HepG2 (cell line): ENCODE results near the gene GSTK1. TPM values are rescaled to one million over a fixed set of nuclear protein-coding genes. Genes with fewer than 3 reads are reported as not detected.
A peak's percentile ranks its signal among the peaks of the same experiment; 100 is the strongest.

Experiments
- CCAR2 ChIP-seq: fragments of 200-400 bp; formaldehyde crosslinking; optimal IDR thresholded peaks from 2 replicates; pipeline ENCODE3; 2018; ENCODE audit warnings: low read depth, mild to moderate bottlenecking, low read length, moderate library complexity
- CEBPZ ChIP-seq: IDR thresholded peaks from 2 replicates; pipeline ENCODE4 v1.6.1; 2012; ENCODE audit warnings: low read length, improper control_type of control experiment
- EEA1 ChIP-seq: sonication (generic); formaldehyde crosslinking; IDR thresholded peaks from 2 replicates; pipeline ENCODE4 v1.5.1; 2020; ENCODE audit warnings: mild to moderate bottlenecking, missing genetic modification reagents, borderline replicate concordance
- IRF2 ChIP-seq: IDR thresholded peaks from 2 replicates; pipeline ENCODE4 v1.6.1; 2018; ENCODE audit warnings: missing genetic modification reagents, missing compliant biosample characterization
- KDM3A ChIP-seq: IDR thresholded peaks from 2 replicates; pipeline ENCODE4 v1.6.1; 2018; ENCODE audit warnings: low read depth, missing compliant biosample characterization
- LRRFIP1 ChIP-seq: sonication (generic); formaldehyde crosslinking; conservative IDR thresholded peaks from 2 replicates; pipeline ENCODE4 v1.4.0; 2020; ENCODE audit warnings: missing genetic modification reagents
- NKX3-1 ChIP-seq: sonication (generic); formaldehyde crosslinking; IDR thresholded peaks from 2 replicates; pipeline ENCODE4 v1.5.0; 2020; ENCODE audit warnings: missing genetic modification reagents
- PCBP2 ChIP-seq: fragments of 200-400 bp; formaldehyde crosslinking; optimal IDR thresholded peaks from 2 replicates; pipeline ENCODE3; 2018; ENCODE audit warnings: low read length, low read depth; ENCODE audit not compliant: poor library complexity, severe bottlenecking
- RAD51 ChIP-seq: fragments of 450-650 bp; IDR thresholded peaks from 2 replicates; pipeline ENCODE4 v1.6.1; 2016; ENCODE audit warnings: borderline replicate concordance
- REST ChIP-seq, 2 experiments: IDR thresholded peaks; 2 replicates each; pipeline ENCODE4 v1.6.1; 2011 to 2012; ENCODE audit warnings: low read length in 2 of 2, borderline replicate concordance in 1 of 2, low read depth in 1 of 2, mild to moderate bottlenecking in 1 of 2, moderate library complexity in 1 of 2
- ZBTB20 ChIP-seq: sonication (generic); formaldehyde crosslinking; IDR thresholded peaks from 2 replicates; pipeline ENCODE4 v1.8.1; 2023; ENCODE audit warnings: missing genetic modification reagents, low read depth, mild to moderate bottlenecking, borderline replicate concordance
- ZBTB38 ChIP-seq: sonication (generic); formaldehyde crosslinking; IDR thresholded peaks from 2 replicates; pipeline ENCODE4 v1.5.1; 2020; ENCODE audit warnings: mild to moderate bottlenecking, missing genetic modification reagents
- ZNF232 ChIP-seq: sonication (generic); formaldehyde crosslinking; IDR thresholded peaks from 2 replicates; pipeline ENCODE4 v1.4.0; 2020; ENCODE audit warnings: missing genetic modification reagents, borderline replicate concordance
- ZNF281 ChIP-seq: sonication (generic); formaldehyde crosslinking; IDR thresholded peaks from 2 replicates; pipeline ENCODE4 v1.4.0; 2020; ENCODE audit warnings: missing genetic modification reagents, borderline replicate concordance
- ZNF530 ChIP-seq: sonication (generic); formaldehyde crosslinking; IDR thresholded peaks from 2 replicates; pipeline ENCODE4 v1.5.0; 2020; ENCODE audit warnings: low read depth, mild to moderate bottlenecking, missing genetic modification reagents
- polyA plus RNA-seq, 8 experiments: library from polyadenylated mRNA; depleted of rRNA in 3 of 8; stranded (reverse) in 7 of 8; unstranded in 1 of 8; fragments of >200 nt; fragmentation: Illumina TruSeq in 4 of 8; extraction: Trizol in 4 of 8; gene quantifications; 2 replicates each; pipeline versions ENCODE4 v1.2.1 to v1.2.3, GENCODE V29; 2011 to 2016; ENCODE audit warnings: low read depth in 4 of 8, missing spikeins in 1 of 8, mixed read lengths in 1 of 8; ENCODE audit not compliant: insufficient read depth in 1 of 8
- total RNA-seq, 5 experiments: library from RNA; depleted of rRNA; stranded (reverse); fragments of >200 nt; fragmentation: Illumina TruSeq; extraction: Trizol; gene quantifications; 2 replicates each; pipeline ENCODE4 v1.2.3, GENCODE V29; 2016; ENCODE audit warnings: low read depth in 1 of 5

Gene GSTK1
- total and polyA plus RNA-seq, 2 of the 13 experiments (the other 11 are each of a cell fraction or from before 2014, with no cell fraction given): 64.6 to 92.1 TPM

GRCh38 chr7:143287935-143288826 lies 24.9 kb downstream of the GSTK1 start, which contains the start of gene CASP2 (continued):
- no peak for TF ChIP-seq ZNF281 (CRISPR knock-in tag)
- no peak for TF ChIP-seq NKX3-1 (CRISPR knock-in tag)
- TF ChIP-seq ZNF530: no peak
- no peak for TF ChIP-seq PCBP2
- no peak; the same call in 1 of the 2 replicates for TF ChIP-seq ZNF232 (CRISPR knock-in tag)
- 0 out of 2 replicates have a peak, but pooled peaks have one; percentile 19 for TF ChIP-seq EEA1 (CRISPR knock-in tag)
- TF ChIP-seq KDM3A (CRISPR knock-in tag): no peak
- TF ChIP-seq RAD51: no peak
- no peak for TF ChIP-seq ZBTB20 (CRISPR knock-in tag)
- TF ChIP-seq CEBPZ: no peak
- TF ChIP-seq CCAR2: no peak
- no peak for TF ChIP-seq LRRFIP1
- TF ChIP-seq IRF2 (CRISPR knock-in tag): peak; percentile 51; the same call in 1 of the 2 replicates
- peak; percentile 100 for TF ChIP-seq ZBTB38
- peak in 1 of 2 experiments; percentile 8; a peak in 1 of 4 replicates for TF ChIP-seq REST (IDR thresholded peaks at IDR 0.05; ENCODE audit: borderline replicate concordance in 1 of 2, low read depth in 1 of 2, low read length in 2 of 2)
